Measurements from ENCODE around the gene RNFT2. TPM values are rescaled to one million over a fixed set of nuclear protein-coding genes. Genes with fewer than 3 reads are reported as not detected.

The RNFT2 gene
- total RNA-seq, 1 experiment from 2014 or later, result 29.5 TPM

GRCh38 chr12:116695464-116695725 is 42.7 kb upstream of the RNFT2 start:
- no peak overlapping the region for H3K27ac ChIP-seq (ENCODE audit: insufficient read length, low read depth, low read length)
- H2AK5ac ChIP-seq (ENCODE audit: insufficient read length, low read length), result no peak overlapping the region
- TF ChIP-seq CTCF (conservative IDR thresholded peaks at IDR 0.05), result no peak
- H3K18ac ChIP-seq (ENCODE audit: insufficient read length, low read depth, low read length), result no peak overlapping the region
- no peak overlapping the region for H4K91ac ChIP-seq (ENCODE audit: insufficient read length, low read depth, low read length)
- H3K9ac ChIP-seq (ENCODE audit: extremely low read depth, insufficient read length, low read length), result no peak overlapping the region
- no peak overlapping the region for H2BK15ac ChIP-seq (ENCODE audit: low read depth, low read length)
- H3K27me3 ChIP-seq (ENCODE audit: insufficient read depth, low read length), result no peaks in the 10 kb centered on the region
- Mint-ChIP-seq H3K27ac (no peak overlapping the region), H3K4me1 (peaks cover 22 to 27% of the 10 kb centered on the region in 2 experiments), H3K4me3 (no peak overlapping the region), H3K9me3 (no peaks in the 10 kb centered on the region; a peak in 1 of 5 replicates), H3K27me3 (ENCODE audit: low read depth) (peaks cover 16% of the 10 kb centered on the region), H3K36me3 (ENCODE audit: insufficient read depth in 1 of 3, low read depth in 3 of 3) (peaks cover 0 to 4% (median 0%) of the 10 kb centered on the region in 3 experiments; a peak in 1 of 7 replicates)
- H2BK5ac ChIP-seq (ENCODE audit: insufficient read length, low read length), result no peak overlapping the region
- no peak overlapping the region for H3K4me2 ChIP-seq (ENCODE audit: insufficient read depth, insufficient read length, low read length)
- H3K4ac ChIP-seq (ENCODE audit: low read depth, low read length), result no peak overlapping the region
- peaks cover 2% of the 10 kb centered on the region; the same call in 1 of the 2 replicates for H3K4me1 ChIP-seq (ENCODE audit: insufficient read depth, low read length)
- no peak overlapping the region for H3K23ac ChIP-seq (ENCODE audit: insufficient read length, low read depth, low read length)
- no peak for DNase-seq
- no peak overlapping the region for H2AFZ ChIP-seq (ENCODE audit: low read length)
- H3K23me2 ChIP-seq (ENCODE audit: insufficient read length, low read depth, low read length, poor library complexity, severe bottlenecking), result no peaks in the 10 kb centered on the region
- H2BK20ac ChIP-seq (ENCODE audit: low read depth, low read length, poor library complexity, severe bottlenecking), result no peak overlapping the region
- no peak overlapping the region for H4K8ac ChIP-seq (replicated peaks; ENCODE audit: insufficient read length, low read depth, low read length)
- H2BK12ac ChIP-seq (ENCODE audit: insufficient read length, low read depth, low read length), result no peak overlapping the region
- H4K5ac ChIP-seq (ENCODE audit: insufficient read length, low read depth, low read length), result no peak overlapping the region
- H3K56ac ChIP-seq (ENCODE audit: insufficient read length, low read depth, low read length), result no peak overlapping the region
- WGBS (ENCODE audit: extremely low coverage, insufficient read length, low lambda C conversion rate), result no CpG with 5 or more reads among the region's 3 CpGs
- H2BK120ac ChIP-seq (ENCODE audit: low read depth, low read length, poor library complexity, severe bottlenecking), result no peak overlapping the region
- H3K79me1 ChIP-seq (ENCODE audit: insufficient read depth, low read depth, low read length, poor library complexity, severe bottlenecking), result no peaks in the 10 kb centered on the region
- no peak overlapping the region for H3T11ph ChIP-seq (ENCODE audit: low read length)
- H3K79me2 ChIP-seq (ENCODE audit: insufficient read depth, low read length), result no peaks in the 10 kb centered on the region
- H3K9me3 ChIP-seq (ENCODE audit: control insufficient read depth, low read depth, low read length), result no peaks in the 10 kb centered on the region
- no peak overlapping the region for H3K14ac ChIP-seq (ENCODE audit: insufficient read depth, low read length)
- no peaks in the 10 kb centered on the region for H4K20me1 ChIP-seq (ENCODE audit: control insufficient read depth, insufficient read depth, insufficient read length)

Measured in H9 (cell line).